GM18508 (cell line): ENCODE data around the gene PHLDB2.
"Not testable (repeated sequence)": the region's sequence is repeated elsewhere in the genome, so short reads cannot be mapped to it uniquely, and the experiment has no call there.

Experiments
- ATAC-seq: cut with Tn5 transposase; IDR thresholded peaks from one replicate; pipeline ENCODE4 v1.9.1; 2021; ENCODE audit warnings: moderate number of reproducible peaks; ENCODE audit not compliant: insufficient read depth, unreplicated experiment

Gene PHLDB2

GRCh38 chr3:111859061-111859973 is at the start of gene PHLDB2:
PHLDB2 (plus strand) TSS chr3:111859265; CDS start chr3:111884078, 24,813 bp downstream.
- ATAC-seq: no peak

GRCh38 chr3:111810909-111811308 is 48.2 kb upstream of the PHLDB2 start:
- ATAC-seq: no peak

- no peak for ATAC-seq
These were observed 47.3 kb upstream of the PHLDB2 start for GRCh38 chr3:111811811-111812210.

- no peak for ATAC-seq
These were observed 46.4 kb upstream of the PHLDB2 start for GRCh38 chr3:111812701-111813100.

GRCh38 chr3:111813441-111813840 is 45.6 kb upstream of the PHLDB2 start:
- ATAC-seq: no peak

GRCh38 chr3:111813979-111814378 is 45.1 kb upstream of the PHLDB2 start:
- no peak for ATAC-seq

GRCh38 chr3:111816771-111817170 is 42.3 kb upstream of the PHLDB2 start:
- not testable (repeated sequence) for ATAC-seq

- ATAC-seq: no peak
These were observed 39.1 kb upstream of the PHLDB2 start for GRCh38 chr3:111819927-111820326.

- no peak for ATAC-seq
These were observed 38.4 kb upstream of the PHLDB2 start for GRCh38 chr3:111820651-111821050.

- no peak for ATAC-seq
These were observed 37.2 kb upstream of the PHLDB2 start for GRCh38 chr3:111821891-111822290.

- ATAC-seq: no peak
These were observed 36.3 kb upstream of the PHLDB2 start for GRCh38 chr3:111822804-111823203.

GRCh38 chr3:111823341-111823855 is 35.7 kb upstream of the PHLDB2 start:
- ATAC-seq: no peak

GRCh38 chr3:111824351-111824750 is 34.7 kb upstream of the PHLDB2 start:
- no peak for ATAC-seq

GRCh38 chr3:111827871-111828270 is 31.2 kb upstream of the PHLDB2 start:
- no peak for ATAC-seq

GRCh38 chr3:111828530-111828929 is 30.5 kb upstream of the PHLDB2 start:
- no peak for ATAC-seq

GRCh38 chr3:111829023-111829422 is 30.0 kb upstream of the PHLDB2 start:
- no peak for ATAC-seq

GRCh38 chr3:111831840-111832239 is 27.2 kb upstream of the PHLDB2 start:
- peak; percentile 67 for ATAC-seq

GRCh38 chr3:111837112-111837511 is 22.0 kb upstream of the PHLDB2 start:
- no peak for ATAC-seq

GRCh38 chr3:111838133-111838532 is 20.9 kb upstream of the PHLDB2 start:
- ATAC-seq: no peak

GRCh38 chr3:111846039-111846438 is 13.0 kb upstream of the PHLDB2 start:
- ATAC-seq: no peak

GRCh38 chr3:111846717-111847116 is 12.3 kb upstream of the PHLDB2 start:
- ATAC-seq: no peak

- no peak for ATAC-seq
These were observed 10.8 kb upstream of the PHLDB2 start for GRCh38 chr3:111848283-111848682.
